Omental fat pad (tissue), 4 donors: ENCODE results near the gene APOL6. TPM values are rescaled to one million over a fixed set of nuclear protein-coding genes. Genes with fewer than 3 reads are reported as not detected.

Experiments used
- total RNA-seq, 4 donors: library from RNA; depleted of rRNA; stranded (reverse); fragments of >200 nt; gene quantifications; one replicate each; pipeline ENCODE4 v1.1.0, GENCODE V29; 2016

APOL6 gene
- total RNA-seq, 4 donors from 2014 or later, result 53.8 to 104 (median 75.1) TPM

Other genes with a start within 250 kb of the APOL6 start
- 10 to 100 TPM; 10.5 to 22.5 (median 13.9) TPM for gene MCM5, start 248.3 kb upstream of the APOL6 start, total RNA-seq
- 1 to 10 TPM in 1 of 4 donors, under 1 TPM in 3; 0.19 to 2.8 (median 0.57) TPM for gene RASD2, start 107.6 kb upstream of the APOL6 start, total RNA-seq
- under 1 TPM in 1 of 4 donors, not detected in 3; 0.44 TPM for gene MB, start 31.1 kb upstream of the APOL6 start, total RNA-seq
- not detected for gene APOL5, start 69.4 kb downstream of the APOL6 start, total RNA-seq